GM12878 (cell line): ENCODE measurements around the gene LTBP4. TPM values are rescaled to one million over a fixed set of nuclear protein-coding genes. Genes with fewer than 3 reads are reported as not detected.

Experiments used
- ATAC-seq: fragments of 200-7000 bp; cut with Tn5 transposase; 3 replicates; pipeline ENCODE4 v1.9.1; 2020; ENCODE audit warnings: mild to moderate bottlenecking, moderate library complexity
- BruUV-seq: library from RNA; stranded (reverse); fragments of 400-500 nt; replicated peaks from 2 replicates; lab custom pipeline; 2021; lab: Mats Ljungman, UMichigan
- CTCF ChIA-PET: fragments of 300-600 bp; sonication (Branson Sonifier 250); formaldehyde crosslinking; extraction: SDS; loops from one replicate; lab custom pipeline; 2021; ENCODE audit warnings: inconsistent platforms; lab: Yijun Ruan, JAX
- POLR2A ChIA-PET: fragments of 350-600 bp; formaldehyde crosslinking; extraction: SDS; loops from one replicate; lab custom pipeline; 2021; ENCODE audit warnings: inconsistent platforms; lab: Charles Lee
- RAD21 ChIA-PET: fragments of 300-600 bp; sonication (Branson Sonifier 250); formaldehyde crosslinking; loops from one replicate; lab custom pipeline; 2023; ENCODE audit warnings: antibody characterized with exemption; ENCODE audit not compliant: unreplicated experiment; lab: Charles Lee
- SMC1A ChIA-PET: fragments of 300-600 bp; sonication (Branson Sonifier 250); formaldehyde crosslinking; loops from one replicate; lab custom pipeline; 2023; ENCODE audit not compliant: unreplicated experiment, uncharacterized antibody; lab: Charles Lee
- DNase-seq: peaks from one replicate; pipeline ENCODE4 v3.0.0-alpha.2; 2011; ENCODE audit warnings: low read depth, low spot score
- FAIRE-seq: peaks from 3 replicates; lab custom pipeline; 2011; peaks lifted over from hg19 to GRCh38; lab: Jason Lieb, UNC
- H2AFZ ChIP-seq: 2 replicates; pipeline ENCODE4 v1.6.0; 2011; ENCODE audit warnings: low read depth, low read length, control low read depth; ENCODE audit not compliant: control insufficient read depth
- H3K27ac ChIP-seq: 2 replicates; pipeline ENCODE4 v1.5.1; 2011; ENCODE audit warnings: control low read depth; ENCODE audit not compliant: control insufficient read depth, insufficient read depth
- H3K27me3 ChIP-seq, 2 experiments: replicated peaks in 1 of 2; 2 replicates each; pipeline versions ENCODE4 v1.6.0 to v1.6.1; 2011; ENCODE audit warnings: low read length in 1 of 2; ENCODE audit not compliant: control insufficient read depth in 2 of 2, insufficient read depth in 2 of 2
- H3K36me3 ChIP-seq, 2 experiments: 2 replicates each; pipeline ENCODE4 v1.5.1; 2011; ENCODE audit warnings: low read length in 1 of 2; ENCODE audit not compliant: control insufficient read depth in 2 of 2, insufficient read depth in 2 of 2
- H3K4me1 ChIP-seq: 2 replicates; pipeline ENCODE4 v1.6.1; 2011; ENCODE audit warnings: mild to moderate bottlenecking, low read length, moderate library complexity, mixed read lengths; ENCODE audit not compliant: control insufficient read depth, insufficient read depth
- H3K4me2 ChIP-seq: 2 replicates; pipeline ENCODE4 v1.6.0; 2011; ENCODE audit warnings: control low read depth; ENCODE audit not compliant: control insufficient read depth, insufficient read depth
- H3K4me3 ChIP-seq: fragments of 200-600 bp; sonication (generic); 2 replicates; pipeline ENCODE4 v1.5.1; 2016
- H3K79me2 ChIP-seq: 2 replicates; pipeline ENCODE4 v1.6.0; 2011; ENCODE audit warnings: low read length; ENCODE audit not compliant: control insufficient read depth, insufficient read depth
- H3K9ac ChIP-seq: 2 replicates; pipeline ENCODE4 v1.8.0; 2011; ENCODE audit warnings: low read length, control low read depth, mixed read lengths; ENCODE audit not compliant: control insufficient read depth, insufficient read depth
- H3K9me3 ChIP-seq: replicated peaks from 3 replicates; pipeline ENCODE4 v1.5.1; 2011; ENCODE audit warnings: mild to moderate bottlenecking, low read length; ENCODE audit not compliant: control insufficient read depth, insufficient read depth
- H4K20me1 ChIP-seq: 2 replicates; pipeline ENCODE4 v1.6.0; 2011; ENCODE audit not compliant: control insufficient read depth, insufficient read depth
- BHLHE40 ChIP-seq, 2 experiments: fragments of 450-650 bp in 1 of 2; IDR thresholded peaks; 2 replicates each; pipeline ENCODE4 v1.6.1; 2011 to 2017; ENCODE audit warnings: low read depth in 2 of 2, borderline replicate concordance in 1 of 2, improper control_type of control experiment in 1 of 2, low read length in 1 of 2, mild to moderate bottlenecking in 1 of 2
- CTCF ChIP-seq, 3 experiments: IDR thresholded peaks in 2 of 3; conservative IDR thresholded peaks in 1 of 3; 2 replicates each; pipeline ENCODE4 v1.5.1; 2011; ENCODE audit warnings: low read depth in 3 of 3, low read length in 3 of 3, mild to moderate bottlenecking in 3 of 3, control low read depth in 2 of 3, moderate library complexity in 2 of 3, inconsistent platforms in 1 of 3, mixed read lengths in 1 of 3; ENCODE audit not compliant: control insufficient read depth in 2 of 3, insufficient read depth in 1 of 3; ENCODE audit errors: extremely low read depth in 1 of 3
- FOXK2 ChIP-seq: fragments of 450-650 bp; IDR thresholded peaks from 2 replicates; pipeline ENCODE4 v1.6.1; 2017; ENCODE audit warnings: mild to moderate bottlenecking, moderate library complexity
- GATAD2B ChIP-seq: fragments of 450-650 bp; conservative IDR thresholded peaks from 2 replicates; pipeline ENCODE4 v1.6.1; 2017; ENCODE audit warnings: low read depth, mild to moderate bottlenecking, moderate library complexity
- IKZF1 ChIP-seq: fragments of 450-650 bp; conservative IDR thresholded peaks from 2 replicates; pipeline ENCODE4 v1.6.1; 2017; ENCODE audit warnings: antibody characterized with exemption, mild to moderate bottlenecking
- MTA3 ChIP-seq: IDR thresholded peaks from 2 replicates; pipeline ENCODE4 v1.6.1; 2012; ENCODE audit warnings: low read length, inconsistent platforms, borderline replicate concordance
- POLR2AphosphoS5 ChIP-seq: IDR thresholded peaks from 2 replicates; pipeline ENCODE4 v1.6.1; 2011; ENCODE audit warnings: mild to moderate bottlenecking, low read length, inconsistent platforms
- RAD21 ChIP-seq: IDR thresholded peaks from 2 replicates; pipeline ENCODE4 v1.6.1; 2011; ENCODE audit warnings: mild to moderate bottlenecking, low read depth, low read length, moderate library complexity; ENCODE audit not compliant: insufficient read depth
- RB1 ChIP-seq: fragments of 450-650 bp; formaldehyde crosslinking; IDR thresholded peaks from 2 replicates; pipeline ENCODE4 v1.6.1; 2017; ENCODE audit warnings: mild to moderate bottlenecking, borderline replicate concordance
- SMC3 ChIP-seq: IDR thresholded peaks from 2 replicates; pipeline ENCODE4 v1.6.1; 2011; ENCODE audit warnings: low read length, improper control_type of control experiment, borderline replicate concordance
- SRF ChIP-seq, 2 experiments: IDR thresholded peaks; 2 replicates each; pipeline ENCODE4 v1.6.1; 2011; ENCODE audit warnings: low read depth in 2 of 2, low read length in 2 of 2, mild to moderate bottlenecking in 1 of 2, moderate library complexity in 1 of 2
- STAT1 ChIP-seq: fragments of 450-650 bp; conservative IDR thresholded peaks from 2 replicates; pipeline ENCODE4 v1.6.1; 2014; ENCODE audit warnings: antibody characterized with exemption, mild to moderate bottlenecking
- TCF12 ChIP-seq: IDR thresholded peaks from 2 replicates; pipeline ENCODE4 v1.6.1; 2011; ENCODE audit warnings: low read depth, mild to moderate bottlenecking, low read length
- TCF3 ChIP-seq: IDR thresholded peaks from 2 replicates; pipeline ENCODE4 v1.6.1; 2012; ENCODE audit warnings: low read depth, mild to moderate bottlenecking, low read length, borderline replicate concordance; ENCODE audit not compliant: insufficient read depth
- YY1 ChIP-seq: IDR thresholded peaks from 2 replicates; pipeline ENCODE4 v1.6.1; 2011; ENCODE audit warnings: low read depth, mild to moderate bottlenecking, low read length
- ZNF384 ChIP-seq: IDR thresholded peaks from 2 replicates; pipeline ENCODE4 v1.6.1; 2012; ENCODE audit warnings: low read depth, mild to moderate bottlenecking, low read length, improper control_type of control experiment, borderline replicate concordance
- WGBS: methylation state at CpG from one replicate; pipeline ENCODE4 v1.1.6; 2016; ENCODE audit warnings: low lambda C conversion rate; ENCODE audit not compliant: insufficient replicate concordance, insufficient coverage; ENCODE audit errors: missing lambda C conversion rate; 5-methylcytosine and 5-hydroxymethylcytosine counted together
- in situ Hi-C: fragments of 300-500 bp; cut with MboI; formaldehyde crosslinking; loops from 9 replicates; pipeline ENCODE4 v1.14.3; 2018; ENCODE audit warnings: mixed read lengths
- intact Hi-C: fragments of 100-400 bp; cut with micrococcal nuclease; formaldehyde crosslinking; loops from one replicate; pipeline ENCODE4 v1.14.2; 2022; ENCODE audit not compliant: unreplicated experiment
- polyA plus RNA-seq, 11 experiments: library from polyadenylated mRNA; depleted of rRNA in 4 of 11; unstranded in 6 of 11; stranded (reverse) in 5 of 11; fragments of >200 nt; fragmentation: Nextera tagmentation in 4 of 11; fragmentation: Illumina TruSeq in 1 of 11; extraction: Ambion mirVana in 4 of 11; extraction: Trizol in 1 of 11; gene quantifications; 1 replicate in 1 of 11; 2 replicates in 10 of 11; pipeline versions ENCODE4 v1.2.1 to v1.2.3, GENCODE V29; 2011 to 2016; ENCODE audit warnings: inconsistent platforms in 2 of 11, missing spikeins in 2 of 11, low read depth in 1 of 11
- total RNA-seq, 4 experiments: library from RNA; depleted of rRNA in 3 of 4; stranded (reverse); fragments of >200 nt in 3 of 4; fragmentation: Illumina TruSeq in 1 of 4; extraction: Trizol in 1 of 4; gene quantifications; 2 replicates each; pipeline versions ENCODE4 v1.2.1 to v1.2.3, GENCODE V29; 2013 to 2021

Gene LTBP4
- total and polyA plus RNA-seq, 10 of the 15 experiments (the other 5 are each of a cell fraction or from before 2014, with no cell fraction given) = 0.09 to 34.6 (median 8.5) TPM; not detected in 1

- peaks cover 11% of the 10 kb centered on the region for H3K4me1 ChIP-seq
- H2AFZ ChIP-seq = no peak overlapping the region; the same call in 1 of the 2 replicates
- no peak overlapping the region for H3K9ac ChIP-seq
- no peaks in the 10 kb centered on the region for H4K20me1 ChIP-seq
- ChIA-PET CTCF (interaction anchor here (0.5 to 4.7 kb wide), 12 partner anchors 22 to 293 kb away, joined by 3 to 24 read pairs (median 6); no protein-coding TSS in a partner anchor), SMC1A (interaction anchor here (0.7 kb wide), 1 partner anchor 293 kb away, joined by 3 read pairs; no protein-coding TSS in a partner anchor), POLR2A (no interaction called here), RAD21 (interaction anchor here (1.5 kb wide), 1 partner anchor 75 kb away, joined by 7 read pairs; no protein-coding TSS in a partner anchor)
- FAIRE-seq = peak; percentile 90
- H3K27ac ChIP-seq = no peak overlapping the region
- intact Hi-C loops = loop anchor here (1.0 to 2.0 kb wide), 4 partner anchors 49 to 293 kb away; partner anchors contain the start of gene BLVRB
- no peak overlapping the region for H3K4me3 ChIP-seq
- no peaks in the 10 kb centered on the region for H3K9me3 ChIP-seq
- peaks cover 11 to 14% of the 10 kb centered on the region in 2 experiments for H3K27me3 ChIP-seq
- no peak for DNase-seq
- TF ChIP-seq FOXK2 (0 out of 2 replicates have a peak, but pooled peaks have one; percentile 14), SMC3 (peak; percentile 69), BHLHE40 (IDR thresholded peaks at IDR 0.05; ENCODE audit: borderline replicate concordance in 1 of 2, low read depth in 2 of 2, low read length in 1 of 2) (peak in 1 of 2 experiments; percentile 48; a peak in 1 of 4 replicates), RB1 (peak; percentile 43; the same call in 1 of the 2 replicates), TCF3 (peak; percentile 65; the same call in 1 of the 2 replicates), TCF12 (peak; percentile 59; the same call in 1 of the 2 replicates), STAT1 (no peak), POLR2AphosphoS5 (no peak), YY1 (peak; percentile 71), RAD21 (peak; percentile 98), MTA3 (no peak), IKZF1 (peak; percentile 48), CTCF (IDR thresholded peaks at IDR 0.05 in 2 of 3, conservative IDR thresholded peaks at IDR 0.05 in 1 of 3; ENCODE audit: control insufficient read depth in 2 of 3, extremely low read depth in 1 of 3, insufficient read depth in 1 of 3, low read depth in 3 of 3, low read length in 3 of 3) (peak; percentile 98 to 99 (median 98); a peak in 5 of 6 replicates), SRF (IDR thresholded peaks at IDR 0.05; ENCODE audit: low read depth in 2 of 2, low read length in 2 of 2) (peak in 1 of 2 experiments; percentile 29; a peak in 1 of 4 replicates), GATAD2B (0 out of 2 replicates have a peak, but pooled peaks have one; percentile 31), ZNF384 (no peak)
- no peaks in the 10 kb centered on the region for H3K79me2 ChIP-seq
- ATAC-seq = peak; percentile 84
- no TSS peak for BruUV-seq
- in situ Hi-C loops = no loop called here
- no peaks in the 10 kb centered on the region for H3K36me3 ChIP-seq
- H3K4me2 ChIP-seq = peak overlapping the region; percentile 45; the same call in 1 of the 2 replicates
- 9% methylated on average over 34 of the region's 46 CpGs for WGBS
Measured at GRCh38 chr19:40598121-40598917, 2.9 kb upstream of the LTBP4 start.
